Measurements from ENCODE around the gene MARF1. TPM values are rescaled to one million over a fixed set of nuclear protein-coding genes. Genes with fewer than 3 reads are reported as not detected.
"Not testable (repeated sequence)": the region's sequence is repeated elsewhere in the genome, so short reads cannot be mapped to it uniquely, and the experiment has no call there.

Gene MARF1
- total RNA-seq, 1 donor from 2014 or later: 79.1 TPM

DNA sequence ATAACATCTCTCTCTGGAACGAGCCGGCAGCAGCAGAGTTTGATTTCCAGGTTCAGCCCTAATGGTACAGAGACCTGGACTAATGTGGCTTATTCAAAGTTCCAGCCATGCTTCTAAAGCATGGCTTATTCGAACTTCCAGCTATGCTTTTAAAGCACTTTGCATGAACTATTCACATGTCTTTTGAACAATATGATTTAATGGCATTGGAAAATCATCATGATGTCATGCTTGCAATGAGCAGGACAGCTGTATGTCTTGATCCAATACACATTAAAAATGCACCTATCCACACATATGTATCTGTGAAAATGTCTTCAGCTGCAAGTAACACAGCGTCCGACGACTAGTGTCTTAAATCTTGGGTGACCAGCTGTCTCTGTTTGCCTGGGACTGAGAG, 85.7 kb downstream of the MARF1 start:
- Mint-ChIP-seq H3K4me3 (no peak overlapping the region), H3K9me3 (no peaks in the 10 kb centered on the region), H3K27me3 (ENCODE audit: low read depth) (peaks cover 10% of the 10 kb centered on the region), H3K36me3 (no peaks in the 10 kb centered on the region), H3K4me1 (no peaks in the 10 kb centered on the region), H3K27ac (no peak overlapping the region)
- no peak for DNase-seq (ENCODE audit: low spot score in 2 of 2, unreplicated experiment in 2 of 2)
- no peak for TF ChIP-seq CTCF (IDR thresholded peaks at IDR 0.05; ENCODE audit: unreplicated experiment)

DNA sequence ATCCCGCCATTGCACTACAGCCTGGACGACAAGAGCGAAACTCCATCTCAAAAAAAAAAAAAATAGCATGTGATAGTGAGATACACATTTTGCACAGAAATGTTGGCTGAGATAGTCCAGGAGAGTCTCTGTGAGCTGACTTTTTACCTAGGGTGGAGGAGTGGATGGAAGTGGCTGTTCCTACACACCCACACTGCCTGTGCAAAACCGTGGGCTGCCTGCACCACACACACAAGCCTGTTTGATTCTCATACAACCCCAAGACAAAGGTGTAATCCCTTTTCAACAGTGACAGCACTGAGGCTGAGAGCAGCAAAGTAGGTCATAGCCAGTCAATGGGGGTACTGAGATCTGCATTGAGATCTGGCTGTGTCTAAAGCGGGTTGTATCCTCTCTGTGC, 86.8 kb downstream of the MARF1 start:
- H3K27ac Mint-ChIP-seq: no peak overlapping the region
- H3K27me3 Mint-ChIP-seq (ENCODE audit: low read depth): peaks cover 10% of the 10 kb centered on the region
- no peaks in the 10 kb centered on the region for H3K36me3 Mint-ChIP-seq
- no peak for TF ChIP-seq CTCF (IDR thresholded peaks at IDR 0.05; ENCODE audit: unreplicated experiment)
- H3K9me3 Mint-ChIP-seq: no peaks in the 10 kb centered on the region
- no peaks in the 10 kb centered on the region for H3K4me1 Mint-ChIP-seq
- no peak for DNase-seq (ENCODE audit: low spot score in 2 of 2, unreplicated experiment in 2 of 2)
- no peak overlapping the region for H3K4me3 Mint-ChIP-seq

GRCh38 chr16:15553313-15554088, 89.5 kb downstream of the MARF1 start:
- Mint-ChIP-seq H3K36me3 (no peaks in the 10 kb centered on the region), H3K27me3 (ENCODE audit: low read depth) (peaks cover 10% of the 10 kb centered on the region), H3K9me3 (no peaks in the 10 kb centered on the region), H3K4me1 (no peaks in the 10 kb centered on the region), H3K27ac (no peak overlapping the region), H3K4me3 (no peak overlapping the region)
- TF ChIP-seq CTCF (IDR thresholded peaks at IDR 0.05; ENCODE audit: unreplicated experiment): no peak
- DNase-seq (ENCODE audit: low spot score in 2 of 2, unreplicated experiment in 2 of 2): no peak

DNA sequence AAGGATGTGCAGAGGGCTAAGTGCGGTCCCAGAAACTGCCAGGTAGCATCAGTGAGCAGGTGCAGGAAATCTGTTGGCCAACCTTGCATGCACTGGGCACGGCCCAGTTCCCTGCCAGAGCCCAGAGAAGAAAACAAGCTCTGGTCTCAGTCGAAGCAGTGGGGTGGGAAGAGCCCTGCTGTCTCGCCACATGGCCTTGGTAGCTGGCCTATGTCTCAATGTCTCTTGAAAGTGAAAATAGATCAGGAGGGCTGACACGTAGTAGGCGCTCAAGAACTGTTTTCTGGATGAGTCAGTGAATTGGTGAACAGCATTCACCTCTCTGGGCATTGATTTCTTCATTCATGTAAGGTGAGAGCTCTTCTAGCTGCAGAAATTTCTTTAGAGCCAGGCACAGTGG, 90.4 kb downstream of the MARF1 start:
- Mint-ChIP-seq H3K27me3 (ENCODE audit: low read depth) (peaks cover 9% of the 10 kb centered on the region), H3K27ac (no peak overlapping the region), H3K4me3 (no peak overlapping the region), H3K36me3 (no peaks in the 10 kb centered on the region), H3K4me1 (no peaks in the 10 kb centered on the region), H3K9me3 (no peaks in the 10 kb centered on the region)
- no peak for TF ChIP-seq CTCF (IDR thresholded peaks at IDR 0.05; ENCODE audit: unreplicated experiment)
- DNase-seq (ENCODE audit: low spot score in 2 of 2, unreplicated experiment in 2 of 2): no peak

DNA sequence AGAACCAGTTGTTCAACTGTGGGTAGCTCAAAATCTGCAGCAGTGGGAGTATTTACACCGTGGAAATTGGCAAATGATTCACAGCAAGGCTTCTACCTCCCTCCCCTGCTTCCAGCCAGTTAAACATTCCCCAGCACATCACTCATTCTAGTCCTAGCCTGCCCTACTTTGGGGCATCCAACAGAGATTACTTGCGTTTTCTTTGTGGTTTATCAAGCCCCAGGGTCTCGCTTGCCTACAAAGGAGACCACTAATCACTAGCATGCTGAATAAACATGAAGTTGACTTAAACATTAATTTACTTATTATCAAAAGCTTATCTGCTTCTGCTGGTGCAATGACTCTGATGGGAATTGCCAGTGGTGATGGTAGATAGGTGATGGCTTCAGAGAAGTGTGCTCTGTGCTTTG, 94.5 kb downstream of the MARF1 start:
- no peaks in the 10 kb centered on the region for H3K4me1 Mint-ChIP-seq
- H3K27ac Mint-ChIP-seq: no peak overlapping the region
- no peak overlapping the region for H3K4me3 Mint-ChIP-seq
- no peak for DNase-seq (ENCODE audit: low spot score in 2 of 2, unreplicated experiment in 2 of 2)
- H3K27me3 Mint-ChIP-seq (ENCODE audit: low read depth): no peaks in the 10 kb centered on the region
- TF ChIP-seq CTCF (IDR thresholded peaks at IDR 0.05; ENCODE audit: unreplicated experiment): no peak
- H3K9me3 Mint-ChIP-seq: peaks cover 4% of the 10 kb centered on the region
- H3K36me3 Mint-ChIP-seq: no peaks in the 10 kb centered on the region

DNA sequence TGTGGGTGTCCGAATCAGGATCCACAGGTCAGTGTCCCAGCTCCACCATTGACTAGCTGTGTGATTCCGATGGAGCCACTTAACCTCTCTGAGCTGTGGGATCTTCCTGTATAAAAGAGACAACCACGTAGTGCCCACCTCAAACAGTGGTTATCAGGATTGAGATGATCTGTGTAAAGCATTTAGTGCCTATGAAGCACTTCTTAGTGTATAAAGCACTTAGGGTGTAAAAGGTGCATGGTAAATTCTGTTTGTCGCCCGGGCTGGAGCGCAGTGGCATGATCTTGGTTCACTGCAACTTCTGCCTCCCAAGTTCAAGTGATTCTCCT, 95.2 kb downstream of the MARF1 start:
- Mint-ChIP-seq H3K27ac (no peak overlapping the region), H3K36me3 (no peaks in the 10 kb centered on the region), H3K4me1 (no peaks in the 10 kb centered on the region), H3K4me3 (no peak overlapping the region), H3K27me3 (ENCODE audit: low read depth) (no peaks in the 10 kb centered on the region), H3K9me3 (peaks cover 4% of the 10 kb centered on the region)
- TF ChIP-seq CTCF (IDR thresholded peaks at IDR 0.05; ENCODE audit: unreplicated experiment): no peak
- no peak for DNase-seq (ENCODE audit: low spot score in 2 of 2, unreplicated experiment in 2 of 2)

GRCh38 chr16:15547072-15547767, 95.7 kb downstream of the MARF1 start:
- H3K4me1 Mint-ChIP-seq; H3K27ac Mint-ChIP-seq; H3K9me3 Mint-ChIP-seq; H3K27me3 Mint-ChIP-seq (ENCODE audit: low read depth); H3K4me3 Mint-ChIP-seq; DNase-seq (ENCODE audit: low spot score in 2 of 2, unreplicated experiment in 2 of 2); H3K36me3 Mint-ChIP-seq: not testable (repeated sequence)
